ENCODE results near the gene UBALD1. TPM values are rescaled to one million over a fixed set of nuclear protein-coding genes. Genes with fewer than 3 reads are reported as not detected.

The UBALD1 gene
- total and polyA plus RNA-seq, 2 donors: 5.9 to 20.4 TPM

DNA sequence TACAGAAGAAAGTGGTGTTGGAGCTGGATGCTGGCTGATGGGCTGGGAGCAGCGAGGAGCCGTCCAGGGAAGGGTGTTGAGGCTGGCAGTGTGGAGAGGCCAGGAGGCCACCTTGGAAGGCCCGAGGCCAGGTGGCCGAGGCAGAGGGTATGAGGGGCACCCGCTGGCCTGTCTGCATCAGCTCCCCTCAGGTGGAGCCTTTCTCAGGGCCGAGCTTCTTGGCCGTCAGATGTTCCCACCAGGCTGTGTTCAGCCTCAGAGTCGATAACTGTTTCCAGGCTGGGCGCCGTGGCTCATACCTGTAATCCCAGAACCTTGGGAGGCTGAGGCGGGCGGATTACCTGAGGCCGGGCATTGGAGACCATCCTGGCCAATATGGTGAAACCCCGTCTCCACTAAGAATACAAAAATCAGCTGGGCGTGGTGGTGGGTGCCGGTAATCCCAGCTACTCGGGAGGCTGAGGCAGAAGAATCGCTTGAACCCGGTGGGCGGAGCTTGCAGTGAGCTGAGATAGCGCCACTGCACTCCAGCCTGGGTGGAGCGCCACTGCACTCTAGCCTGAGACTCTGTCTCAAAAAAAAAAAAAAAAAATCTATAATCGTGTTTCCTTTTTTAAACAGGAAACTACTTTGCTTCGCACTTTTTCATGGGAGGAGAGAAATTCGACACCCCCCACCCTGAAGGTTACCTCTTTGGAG, 35.2 kb upstream of the UBALD1 start:
- peak in 1 of 9 donors; percentile 37 for DNase-seq (ENCODE audit: low read depth in 6 of 9, low spot score in 9 of 9)
- Histone ChIP-seq H3K27me3 (ENCODE audit: control insufficient read depth in 2 of 2, insufficient read depth in 1 of 2, low read length in 1 of 2) (no peaks in the 10 kb centered on the region), H3K9me3 (ENCODE audit: control insufficient read depth in 2 of 2, insufficient read depth in 1 of 2, low read length in 1 of 2) (peaks cover 0 to 9% of the 10 kb centered on the region in 2 donors), H3K27ac (ENCODE audit: low read depth in 1 of 2, low read length in 1 of 2) (peak overlapping the region in 1 of 2 donors; percentile 46), H3K4me3 (ENCODE audit: low read length in 2 of 2) (no peak overlapping the region), H3K36me3 (ENCODE audit: control insufficient read depth in 2 of 2, insufficient read depth in 2 of 2, low read length in 1 of 2) (peaks cover 37 to 45% of the 10 kb centered on the region in 2 donors), H3K4me1 (ENCODE audit: control insufficient read depth in 2 of 2, insufficient read depth in 2 of 2, low read length in 2 of 2) (peaks cover 23 to 39% of the 10 kb centered on the region in 2 donors)
- WGBS: 94% methylated on average over 25 of the region's 25 CpGs

DNA sequence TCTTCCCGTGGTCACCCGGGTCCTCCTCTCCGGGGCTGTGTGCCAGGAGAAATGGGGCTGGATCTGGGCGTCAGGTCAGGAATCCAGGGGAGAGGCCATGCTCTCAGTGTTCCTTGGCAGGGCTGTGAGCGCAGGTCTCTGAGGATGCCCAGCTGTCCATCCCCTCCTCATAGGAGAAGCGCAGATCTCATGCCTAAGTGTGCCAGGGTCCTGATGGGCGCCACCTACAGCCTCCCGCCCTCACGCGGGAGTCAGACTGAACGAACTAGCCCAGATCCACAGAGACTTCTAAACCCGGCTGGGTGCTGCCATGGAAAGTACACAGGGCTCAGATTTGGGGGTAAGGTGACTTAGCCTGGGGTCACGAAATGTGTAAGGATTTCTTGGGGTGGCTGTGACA, 34.2 kb upstream of the UBALD1 start:
- no peak for DNase-seq (ENCODE audit: low read depth in 6 of 9, low spot score in 9 of 9)
- no peak overlapping the region for H3K4me3 ChIP-seq (ENCODE audit: low read length in 2 of 2)
- no peaks in the 10 kb centered on the region for H3K27me3 ChIP-seq (ENCODE audit: control insufficient read depth in 2 of 2, insufficient read depth in 1 of 2, low read length in 1 of 2)
- peaks cover 28 to 36% of the 10 kb centered on the region in 2 donors for H3K36me3 ChIP-seq (ENCODE audit: control insufficient read depth in 2 of 2, insufficient read depth in 2 of 2, low read length in 1 of 2)
- WGBS: 98% methylated on average over 13 of the region's 13 CpGs
- H3K27ac ChIP-seq (ENCODE audit: low read depth in 1 of 2, low read length in 1 of 2): no peak overlapping the region
- H3K4me1 ChIP-seq (ENCODE audit: control insufficient read depth in 2 of 2, insufficient read depth in 2 of 2, low read length in 2 of 2): peaks cover 23 to 39% of the 10 kb centered on the region in 2 donors
- peaks cover 0 to 9% of the 10 kb centered on the region in 2 donors for H3K9me3 ChIP-seq (ENCODE audit: control insufficient read depth in 2 of 2, insufficient read depth in 1 of 2, low read length in 1 of 2)

DNA sequence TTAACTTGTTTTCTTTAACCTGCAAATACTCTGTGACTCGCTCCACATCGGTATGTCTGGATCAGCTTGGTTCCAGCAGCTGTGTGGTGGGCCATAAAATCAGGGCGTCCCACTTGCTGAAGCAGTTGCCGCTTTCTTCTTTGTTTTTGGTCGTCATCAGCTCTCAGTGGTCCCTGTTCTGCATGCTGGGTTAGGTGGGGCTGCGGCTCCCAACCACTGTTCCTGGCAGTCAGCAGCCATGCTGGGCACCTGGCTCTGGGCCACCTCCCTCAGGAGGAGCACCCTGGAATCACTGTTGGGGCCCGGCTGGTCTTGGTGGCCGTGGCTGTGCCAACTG, 32.9 kb upstream of the UBALD1 start:
- Histone ChIP-seq H3K27ac (ENCODE audit: low read depth in 1 of 2, low read length in 1 of 2) (peak overlapping the region; percentile 88 to 98), H3K36me3 (ENCODE audit: control insufficient read depth in 2 of 2, insufficient read depth in 2 of 2, low read length in 1 of 2) (peaks cover 19 to 27% of the 10 kb centered on the region in 2 donors), H3K9me3 (ENCODE audit: control insufficient read depth in 2 of 2, insufficient read depth in 1 of 2, low read length in 1 of 2) (peaks cover 0 to 9% of the 10 kb centered on the region in 2 donors), H3K27me3 (ENCODE audit: control insufficient read depth in 2 of 2, insufficient read depth in 1 of 2, low read length in 1 of 2) (no peaks in the 10 kb centered on the region), H3K4me1 (ENCODE audit: control insufficient read depth in 2 of 2, insufficient read depth in 2 of 2, low read length in 2 of 2) (peaks cover 23 to 39% of the 10 kb centered on the region in 2 donors), H3K4me3 (ENCODE audit: low read length in 2 of 2) (no peak overlapping the region)
- no peak for DNase-seq (ENCODE audit: low read depth in 6 of 9, low spot score in 9 of 9)
- WGBS: 89% methylated on average over 8 of the region's 8 CpGs

DNA sequence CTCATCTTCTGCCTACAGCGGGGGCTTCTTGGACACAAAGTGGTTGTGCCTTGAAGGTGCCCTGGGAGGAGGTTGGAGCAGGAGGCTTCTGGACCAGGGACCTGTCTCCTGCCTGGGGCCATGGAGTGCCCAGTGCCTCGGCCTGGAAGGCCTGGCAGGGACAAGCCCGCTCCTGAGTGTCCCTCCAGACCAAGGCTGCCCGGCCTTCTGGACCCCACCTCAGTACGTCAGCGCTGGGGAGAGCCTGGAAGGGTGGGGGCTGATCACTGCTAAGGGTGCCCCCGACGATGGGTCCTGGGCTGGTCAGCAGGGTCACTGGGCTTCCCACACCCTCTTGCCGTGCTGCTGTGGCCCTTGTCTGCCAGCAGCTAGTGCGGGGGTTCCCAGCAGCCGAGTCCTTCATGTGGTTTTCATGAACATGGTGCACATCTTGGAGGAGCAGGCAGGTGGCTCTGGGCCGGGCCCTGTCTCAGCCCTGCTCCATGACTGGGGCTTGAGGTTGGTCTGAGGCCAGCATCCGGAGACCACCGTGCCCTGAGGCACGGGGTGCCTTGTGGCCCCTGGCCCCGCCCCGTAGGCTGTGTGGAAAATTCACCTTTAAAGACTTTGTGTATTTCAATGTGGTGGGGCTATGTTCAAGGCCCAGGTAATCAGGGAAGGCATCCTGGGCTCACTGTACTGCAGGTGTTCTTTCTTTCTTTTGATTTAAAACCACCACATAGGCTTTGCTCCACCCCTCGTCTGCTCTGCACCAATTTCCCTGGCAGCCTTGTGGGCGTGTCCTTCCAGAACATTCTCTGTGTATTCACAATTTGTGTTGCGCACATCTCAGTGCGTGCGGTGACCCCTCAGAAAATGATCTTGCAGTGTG, 32.3 kb upstream of the UBALD1 start:
- peaks cover 13 to 21% of the 10 kb centered on the region in 2 donors for H3K36me3 ChIP-seq (ENCODE audit: control insufficient read depth in 2 of 2, insufficient read depth in 2 of 2, low read length in 1 of 2)
- H3K27me3 ChIP-seq (ENCODE audit: control insufficient read depth in 2 of 2, insufficient read depth in 1 of 2, low read length in 1 of 2): no peaks in the 10 kb centered on the region
- H3K27ac ChIP-seq (ENCODE audit: low read depth in 1 of 2, low read length in 1 of 2): peak overlapping the region; percentile 88 to 98
- peaks cover 0 to 9% of the 10 kb centered on the region in 2 donors for H3K9me3 ChIP-seq (ENCODE audit: control insufficient read depth in 2 of 2, insufficient read depth in 1 of 2, low read length in 1 of 2)
- DNase-seq (ENCODE audit: low read depth in 6 of 9, low spot score in 9 of 9): peak in 8 of 9 donors; percentile 60 to 91 (median 79)
- H3K4me1 ChIP-seq (ENCODE audit: control insufficient read depth in 2 of 2, insufficient read depth in 2 of 2, low read length in 2 of 2): peaks cover 23 to 40% of the 10 kb centered on the region in 2 donors
- peak overlapping the region in 1 of 2 donors; percentile 24 for H3K4me3 ChIP-seq (ENCODE audit: low read length in 2 of 2)
- WGBS: 59% methylated on average over 22 of the region's 22 CpGs

DNA sequence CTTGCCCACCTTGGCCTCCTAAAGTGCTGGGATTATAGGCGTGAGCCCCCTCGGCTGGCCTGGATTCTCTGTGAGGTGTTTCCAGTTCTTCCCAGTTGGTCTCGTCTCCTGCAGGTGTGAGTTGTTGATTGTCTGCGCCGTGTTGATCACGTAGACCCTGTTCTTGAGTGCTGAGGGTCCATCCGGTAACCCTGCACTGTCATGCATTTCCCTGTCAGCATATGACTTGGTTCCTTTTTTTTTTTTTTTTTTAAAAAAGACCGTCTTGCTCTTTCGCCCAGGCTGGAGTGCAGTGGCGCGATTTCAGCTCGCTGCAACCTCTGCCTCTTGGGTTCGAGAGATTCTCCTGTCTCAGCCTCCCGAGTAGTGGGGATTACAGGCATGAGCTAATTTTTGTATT, 27.2 kb upstream of the UBALD1 start:
- peak in 1 of 9 donors; percentile 47 for DNase-seq (ENCODE audit: low read depth in 6 of 9, low spot score in 9 of 9)
- Histone ChIP-seq H3K36me3 (ENCODE audit: control insufficient read depth in 2 of 2, insufficient read depth in 2 of 2, low read length in 1 of 2) (peaks cover 2 to 20% of the 10 kb centered on the region in 2 donors), H3K4me1 (ENCODE audit: control insufficient read depth in 2 of 2, insufficient read depth in 2 of 2, low read length in 2 of 2) (peaks cover 13 to 36% of the 10 kb centered on the region in 2 donors), H3K27me3 (ENCODE audit: control insufficient read depth in 2 of 2, insufficient read depth in 1 of 2, low read length in 1 of 2) (no peaks in the 10 kb centered on the region), H3K27ac (ENCODE audit: low read depth in 1 of 2, low read length in 1 of 2) (peak overlapping the region in 1 of 2 donors; percentile 47), H3K4me3 (ENCODE audit: low read length in 2 of 2) (no peak overlapping the region), H3K9me3 (ENCODE audit: control insufficient read depth in 2 of 2, insufficient read depth in 1 of 2, low read length in 1 of 2) (no peaks in the 10 kb centered on the region)
- 41% methylated on average over 14 of the region's 14 CpGs for WGBS

DNA sequence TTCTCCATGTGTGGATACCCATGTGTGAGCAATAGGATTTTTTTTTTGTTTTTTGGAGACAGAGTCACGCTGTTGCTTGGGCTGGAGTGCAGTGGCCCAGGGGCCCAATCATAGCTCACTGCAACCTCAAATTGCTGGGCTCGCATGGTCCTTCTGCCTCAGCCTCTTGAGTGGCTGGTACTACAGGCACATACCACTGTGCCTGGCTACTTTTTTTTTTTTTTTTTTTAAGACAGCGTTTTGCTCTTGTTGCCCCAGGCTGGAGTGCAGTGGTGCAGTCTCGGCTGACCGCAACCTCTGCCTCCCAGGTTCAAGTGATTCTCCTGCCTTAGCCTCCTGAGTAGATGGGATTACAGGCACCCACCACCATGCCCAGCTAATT, 26.6 kb upstream of the UBALD1 start:
- Histone ChIP-seq H3K9me3 (ENCODE audit: control insufficient read depth in 2 of 2, insufficient read depth in 1 of 2, low read length in 1 of 2) (no peaks in the 10 kb centered on the region), H3K36me3 (ENCODE audit: control insufficient read depth in 2 of 2, insufficient read depth in 2 of 2, low read length in 1 of 2) (peaks cover 5 to 17% of the 10 kb centered on the region in 2 donors), H3K4me3 (ENCODE audit: low read length in 2 of 2) (no peak overlapping the region), H3K4me1 (ENCODE audit: control insufficient read depth in 2 of 2, insufficient read depth in 2 of 2, low read length in 2 of 2) (peaks cover 7 to 30% of the 10 kb centered on the region in 2 donors), H3K27ac (ENCODE audit: low read depth in 1 of 2, low read length in 1 of 2) (no peak overlapping the region), H3K27me3 (ENCODE audit: control insufficient read depth in 2 of 2, insufficient read depth in 1 of 2, low read length in 1 of 2) (no peaks in the 10 kb centered on the region)
- no peak for DNase-seq (ENCODE audit: low read depth in 6 of 9, low spot score in 9 of 9)
- 98% methylated on average over 5 of the region's 5 CpGs for WGBS

DNA sequence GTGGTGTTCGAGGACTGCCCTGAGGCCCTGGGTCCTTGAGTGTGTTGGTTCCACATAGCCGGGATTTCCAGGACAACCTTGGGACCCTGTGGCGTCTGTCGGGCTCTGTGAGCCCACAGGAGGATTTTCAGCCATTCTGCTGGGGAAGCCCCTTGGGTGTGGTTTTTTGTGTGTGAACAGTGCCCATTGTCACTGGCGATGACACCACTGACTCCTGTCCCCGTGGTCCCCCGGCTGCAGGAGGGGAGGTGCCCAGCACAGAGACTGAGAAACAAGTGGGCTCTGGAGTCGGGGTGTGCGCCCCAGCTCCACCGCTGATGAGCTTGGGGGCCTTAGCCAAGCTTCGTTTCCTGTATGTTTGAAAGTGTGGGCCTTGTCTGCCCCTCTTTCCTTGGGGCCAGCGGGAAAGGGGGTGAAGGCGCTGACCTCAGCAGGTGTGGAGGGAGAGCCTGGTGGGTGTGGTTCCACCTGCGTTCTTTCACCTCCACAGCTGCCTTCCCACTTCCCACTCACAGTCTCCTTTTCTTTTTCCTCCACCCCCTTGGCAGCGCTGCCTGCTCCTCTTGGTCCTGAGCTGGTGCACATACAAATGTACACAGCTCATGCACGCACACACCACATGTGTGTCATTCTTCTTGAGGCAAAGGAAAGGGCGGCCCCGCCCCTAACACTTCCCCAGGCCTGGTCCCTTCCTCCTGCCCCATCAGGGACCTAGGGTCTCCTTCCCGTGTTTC, 26.1 kb upstream of the UBALD1 start:
- Histone ChIP-seq H3K27ac (ENCODE audit: low read depth in 1 of 2, low read length in 1 of 2) (no peak overlapping the region), H3K4me3 (ENCODE audit: low read length in 2 of 2) (no peak overlapping the region), H3K27me3 (ENCODE audit: control insufficient read depth in 2 of 2, insufficient read depth in 1 of 2, low read length in 1 of 2) (no peaks in the 10 kb centered on the region), H3K4me1 (ENCODE audit: control insufficient read depth in 2 of 2, insufficient read depth in 2 of 2, low read length in 2 of 2) (peaks cover 5 to 26% of the 10 kb centered on the region in 2 donors), H3K36me3 (ENCODE audit: control insufficient read depth in 2 of 2, insufficient read depth in 2 of 2, low read length in 1 of 2) (peaks cover 5 to 20% of the 10 kb centered on the region in 2 donors), H3K9me3 (ENCODE audit: control insufficient read depth in 2 of 2, insufficient read depth in 1 of 2, low read length in 1 of 2) (no peaks in the 10 kb centered on the region)
- WGBS: 90% methylated on average over 19 of the region's 19 CpGs
- DNase-seq (ENCODE audit: low read depth in 6 of 9, low spot score in 9 of 9): no peak

DNA sequence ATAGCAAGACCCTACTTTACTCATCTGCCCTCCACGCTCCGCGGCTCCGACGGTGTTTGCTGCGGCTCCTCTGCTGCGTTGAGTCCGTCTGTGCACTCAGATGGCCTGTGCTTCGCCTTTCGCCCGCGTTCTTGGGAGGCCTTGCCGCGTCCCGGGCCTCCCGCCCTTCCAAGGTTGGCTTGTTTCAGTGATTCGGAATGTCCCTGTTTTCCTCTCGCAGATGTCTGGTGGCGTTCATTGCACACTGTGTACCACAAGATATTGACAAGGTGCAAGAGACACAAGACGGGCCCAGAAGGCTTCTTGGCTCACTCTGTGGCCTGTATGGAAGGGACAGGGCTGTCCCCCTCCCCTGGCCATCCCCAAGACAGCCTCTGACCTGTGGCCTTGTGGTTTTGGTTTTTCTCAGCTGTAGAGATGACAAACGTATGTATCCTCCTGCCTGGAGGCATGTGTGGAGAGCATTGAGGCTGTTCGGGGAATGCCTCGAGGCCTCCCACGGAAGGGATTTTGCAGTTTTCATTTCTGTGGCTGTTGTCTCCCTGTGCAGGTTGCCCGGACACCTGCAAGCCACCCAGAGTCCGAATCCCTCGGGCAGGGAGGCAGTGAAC, 25.3 kb upstream of the UBALD1 start:
- Histone ChIP-seq H3K27ac (ENCODE audit: low read depth in 1 of 2, low read length in 1 of 2) (no peak overlapping the region), H3K4me3 (ENCODE audit: low read length in 2 of 2) (no peak overlapping the region), H3K27me3 (ENCODE audit: control insufficient read depth in 2 of 2, insufficient read depth in 1 of 2, low read length in 1 of 2) (no peaks in the 10 kb centered on the region), H3K9me3 (ENCODE audit: control insufficient read depth in 2 of 2, insufficient read depth in 1 of 2, low read length in 1 of 2) (no peaks in the 10 kb centered on the region), H3K36me3 (ENCODE audit: control insufficient read depth in 2 of 2, insufficient read depth in 2 of 2, low read length in 1 of 2) (peaks cover 5 to 16% of the 10 kb centered on the region in 2 donors), H3K4me1 (ENCODE audit: control insufficient read depth in 2 of 2, insufficient read depth in 2 of 2, low read length in 2 of 2) (peaks cover 5 to 21% of the 10 kb centered on the region in 2 donors)
- 95% methylated on average over 27 of the region's 27 CpGs for WGBS
- DNase-seq (ENCODE audit: low read depth in 6 of 9, low spot score in 9 of 9): no peak

Measured in thymus (tissue), 11 donors.